Measurements from ENCODE around the gene ZNF184. TPM values are rescaled to one million over a fixed set of nuclear protein-coding genes. Genes with fewer than 3 reads are reported as not detected.

ZNF184 gene
- total and polyA plus RNA-seq, 9 of the 15 experiments (the other 6 are each of a cell fraction or from before 2014, with no cell fraction given) = 7.6 to 22.2 (median 12.8) TPM

DNA sequence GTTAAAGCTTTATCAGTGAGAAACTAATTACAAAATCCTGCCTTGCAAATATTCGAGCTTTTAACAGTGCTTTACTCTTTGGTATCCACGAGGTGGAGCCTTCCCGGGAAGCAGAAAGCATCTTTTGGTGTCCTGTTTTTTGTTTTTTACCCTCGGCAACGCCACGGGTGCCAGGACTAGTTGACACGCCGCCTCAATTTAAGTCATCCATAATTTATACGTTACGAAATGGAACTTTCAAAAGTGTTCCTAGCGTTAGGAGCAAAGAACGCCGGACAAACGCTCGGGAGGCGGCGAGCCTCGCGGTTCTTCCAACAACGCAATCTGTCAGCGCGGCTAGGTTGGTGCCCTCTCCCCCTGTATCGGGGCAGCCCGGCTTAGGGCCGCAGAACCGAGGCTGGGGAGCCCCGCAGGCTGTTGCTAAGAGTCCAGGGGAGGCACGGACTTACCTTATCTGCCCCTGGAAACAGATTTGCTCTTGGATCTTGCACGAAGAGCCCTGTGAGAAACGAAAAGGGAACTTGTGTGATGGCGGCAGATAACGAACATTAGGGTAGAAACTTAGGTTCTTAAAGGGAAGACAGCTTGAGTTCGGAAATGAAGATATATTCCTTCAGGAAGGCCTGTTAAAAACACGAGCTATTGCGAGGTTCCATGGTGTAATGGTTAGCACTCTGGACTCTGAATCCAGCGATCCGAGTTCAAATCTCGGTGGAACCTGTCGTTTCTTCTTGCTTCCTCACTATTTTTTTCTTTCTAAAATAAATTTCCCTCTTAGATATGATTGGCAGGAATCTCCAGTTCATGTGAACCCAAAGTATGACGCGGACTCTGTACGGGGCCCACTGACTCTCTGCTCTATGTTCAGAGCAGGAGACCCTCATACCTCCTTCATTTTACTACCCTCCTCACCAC lies 46.2 kb upstream of the ZNF184 start (continued):
- TF ChIP-seq, protein P1, sequence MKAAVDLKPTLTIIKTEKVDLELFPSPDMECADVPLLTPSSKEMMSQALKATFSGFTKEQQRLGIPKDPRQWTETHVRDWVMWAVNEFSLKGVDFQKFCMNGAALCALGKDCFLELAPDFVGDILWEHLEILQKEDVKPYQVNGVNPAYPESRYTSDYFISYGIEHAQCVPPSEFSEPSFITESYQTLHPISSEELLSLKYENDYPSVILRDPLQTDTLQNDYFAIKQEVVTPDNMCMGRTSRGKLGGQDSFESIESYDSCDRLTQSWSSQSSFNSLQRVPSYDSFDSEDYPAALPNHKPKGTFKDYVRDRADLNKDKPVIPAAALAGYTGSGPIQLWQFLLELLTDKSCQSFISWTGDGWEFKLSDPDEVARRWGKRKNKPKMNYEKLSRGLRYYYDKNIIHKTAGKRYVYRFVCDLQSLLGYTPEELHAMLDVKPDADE (conservative IDR thresholded peaks at IDR 0.05; ENCODE audit: control insufficient read depth, low read depth, low read length) = no peak; the same call in 1 of the 2 replicates
- TF ChIP-seq, protein P2, sequence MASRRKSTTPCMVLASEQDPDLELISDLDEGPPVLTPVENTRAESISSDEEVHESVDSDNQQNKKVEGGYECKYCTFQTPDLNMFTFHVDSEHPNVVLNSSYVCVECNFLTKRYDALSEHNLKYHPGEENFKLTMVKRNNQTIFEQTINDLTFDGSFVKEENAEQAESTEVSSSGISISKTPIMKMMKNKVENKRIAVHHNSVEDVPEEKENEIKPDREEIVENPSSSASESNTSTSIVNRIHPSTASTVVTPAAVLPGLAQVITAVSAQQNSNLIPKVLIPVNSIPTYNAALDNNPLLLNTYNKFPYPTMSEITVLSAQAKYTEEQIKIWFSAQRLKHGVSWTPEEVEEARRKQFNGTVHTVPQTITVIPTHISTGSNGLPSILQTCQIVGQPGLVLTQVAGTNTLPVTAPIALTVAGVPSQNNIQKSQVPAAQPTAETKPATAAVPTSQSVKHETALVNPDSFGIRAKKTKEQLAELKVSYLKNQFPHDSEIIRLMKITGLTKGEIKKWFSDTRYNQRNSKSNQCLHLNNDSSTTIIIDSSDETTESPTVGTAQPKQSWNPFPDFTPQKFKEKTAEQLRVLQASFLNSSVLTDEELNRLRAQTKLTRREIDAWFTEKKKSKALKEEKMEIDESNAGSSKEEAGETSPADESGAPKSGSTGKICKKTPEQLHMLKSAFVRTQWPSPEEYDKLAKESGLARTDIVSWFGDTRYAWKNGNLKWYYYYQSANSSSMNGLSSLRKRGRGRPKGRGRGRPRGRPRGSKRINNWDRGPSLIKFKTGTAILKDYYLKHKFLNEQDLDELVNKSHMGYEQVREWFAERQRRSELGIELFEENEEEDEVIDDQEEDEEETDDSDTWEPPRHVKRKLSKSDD (conservative IDR thresholded peaks at IDR 0.05; ENCODE audit: low read length) = no peak
- TF ChIP-seq, protein P3, sequence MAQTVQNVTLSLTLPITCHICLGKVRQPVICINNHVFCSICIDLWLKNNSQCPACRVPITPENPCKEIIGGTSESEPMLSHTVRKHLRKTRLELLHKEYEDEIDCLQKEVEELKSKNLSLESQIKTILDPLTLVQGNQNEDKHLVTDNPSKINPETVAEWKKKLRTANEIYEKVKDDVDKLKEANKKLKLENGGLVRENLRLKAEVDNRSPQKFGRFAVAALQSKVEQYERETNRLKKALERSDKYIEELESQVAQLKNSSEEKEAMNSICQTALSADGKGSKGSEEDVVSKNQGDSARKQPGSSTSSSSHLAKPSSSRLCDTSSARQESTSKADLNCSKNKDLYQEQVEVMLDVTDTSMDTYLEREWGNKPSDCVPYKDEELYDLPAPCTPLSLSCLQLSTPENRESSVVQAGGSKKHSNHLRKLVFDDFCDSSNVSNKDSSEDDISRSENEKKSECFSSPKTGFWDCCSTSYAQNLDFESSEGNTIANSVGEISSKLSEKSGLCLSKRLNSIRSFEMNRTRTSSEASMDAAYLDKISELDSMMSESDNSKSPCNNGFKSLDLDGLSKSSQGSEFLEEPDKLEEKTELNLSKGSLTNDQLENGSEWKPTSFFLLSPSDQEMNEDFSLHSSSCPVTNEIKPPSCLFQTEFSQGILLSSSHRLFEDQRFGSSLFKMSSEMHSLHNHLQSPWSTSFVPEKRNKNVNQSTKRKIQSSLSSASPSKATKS (CRISPR knock-in tag; IDR thresholded peaks at IDR 0.05) = no peak
- TF ChIP-seq ZNF140 (CRISPR knock-in tag; IDR thresholded peaks at IDR 0.05) (no peak), ZNF76 (CRISPR knock-in tag; IDR thresholded peaks at IDR 0.05; ENCODE audit: borderline replicate concordance) (no peak), HDAC6 (IDR thresholded peaks at IDR 0.05; ENCODE audit: low read depth, low read length) (no peak), HMG20A (CRISPR knock-in tag; conservative IDR thresholded peaks at IDR 0.05) (no peak), CBX8 (IDR thresholded peaks at IDR 0.05; ENCODE audit: borderline replicate concordance, extremely low read depth, low read depth, low read length, poor library complexity, severe bottlenecking) (no peak), CCNT2 (IDR thresholded peaks at IDR 0.05; ENCODE audit: borderline replicate concordance, extremely low read depth, insufficient read length, low read depth, low read length) (no peak), CREB1 (IDR thresholded peaks at IDR 0.05) (peak; percentile 41; the same call in 1 of the 2 replicates), CREB1 (CRISPR knock-in tag; IDR thresholded peaks at IDR 0.05) (peak; percentile 58), NCOA1 (IDR thresholded peaks at IDR 0.05; ENCODE audit: low read depth) (peak; percentile 14; the same call in 1 of the 2 replicates), COPS2 (conservative IDR thresholded peaks at IDR 0.05) (no peak), PHF21A (IDR thresholded peaks at IDR 0.05; ENCODE audit: borderline replicate concordance, low read depth) (peak; percentile 89; the same call in 1 of the 2 replicates), HDAC3 (IDR thresholded peaks at IDR 0.05; ENCODE audit: borderline replicate concordance, partially characterized antibody) (no peak), RFX1 (IDR thresholded peaks at IDR 0.05) (no peak; the same call in 1 of the 2 replicates)
- TF ChIP-seq, protein P4, sequence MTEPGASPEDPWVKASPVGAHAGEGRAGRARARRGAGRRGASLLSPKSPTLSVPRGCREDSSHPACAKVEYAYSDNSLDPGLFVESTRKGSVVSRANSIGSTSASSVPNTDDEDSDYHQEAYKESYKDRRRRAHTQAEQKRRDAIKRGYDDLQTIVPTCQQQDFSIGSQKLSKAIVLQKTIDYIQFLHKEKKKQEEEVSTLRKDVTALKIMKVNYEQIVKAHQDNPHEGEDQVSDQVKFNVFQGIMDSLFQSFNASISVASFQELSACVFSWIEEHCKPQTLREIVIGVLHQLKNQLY (CRISPR knock-in tag; conservative IDR thresholded peaks at IDR 0.05) = no peak; a peak in 1 of 4 replicates
- TF ChIP-seq, protein P5, sequence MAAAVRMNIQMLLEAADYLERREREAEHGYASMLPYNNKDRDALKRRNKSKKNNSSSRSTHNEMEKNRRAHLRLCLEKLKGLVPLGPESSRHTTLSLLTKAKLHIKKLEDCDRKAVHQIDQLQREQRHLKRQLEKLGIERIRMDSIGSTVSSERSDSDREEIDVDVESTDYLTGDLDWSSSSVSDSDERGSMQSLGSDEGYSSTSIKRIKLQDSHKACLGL (CRISPR knock-in tag; IDR thresholded peaks at IDR 0.05; ENCODE audit: borderline replicate concordance, poor library complexity, severe bottlenecking) = no peak

Data from K562 (cell line).